HEK293 (cell line): ENCODE measurements around the gene WFS1.

Source experiments
- HOXC10 ChIP-seq: sonication (generic); formaldehyde crosslinking; IDR thresholded peaks from 2 replicates; pipeline ENCODE4 v1.8.1; 2023; ENCODE audit warnings: mild to moderate bottlenecking, missing genetic modification reagents
- ZFP41 ChIP-seq: fragments of 450-650 bp; formaldehyde crosslinking; IDR thresholded peaks from 2 replicates; pipeline ENCODE4 v1.5.1; 2016; ENCODE audit warnings: missing biosample characterization, missing genetic modification characterization, borderline replicate concordance
- TF ChIP-seq, protein P1 (sequence below): fragments of 450-650 bp; formaldehyde crosslinking; IDR thresholded peaks from 2 replicates; pipeline ENCODE4 v1.5.1; 2016; ENCODE audit warnings: missing biosample characterization, missing genetic modification characterization
- TF ChIP-seq, protein P2 (sequence below): sonication (generic); formaldehyde crosslinking; IDR thresholded peaks from 2 replicates; pipeline ENCODE4 v1.8.1; 2022; ENCODE audit warnings: mild to moderate bottlenecking, moderate library complexity, missing genetic modification reagents

DNA sequence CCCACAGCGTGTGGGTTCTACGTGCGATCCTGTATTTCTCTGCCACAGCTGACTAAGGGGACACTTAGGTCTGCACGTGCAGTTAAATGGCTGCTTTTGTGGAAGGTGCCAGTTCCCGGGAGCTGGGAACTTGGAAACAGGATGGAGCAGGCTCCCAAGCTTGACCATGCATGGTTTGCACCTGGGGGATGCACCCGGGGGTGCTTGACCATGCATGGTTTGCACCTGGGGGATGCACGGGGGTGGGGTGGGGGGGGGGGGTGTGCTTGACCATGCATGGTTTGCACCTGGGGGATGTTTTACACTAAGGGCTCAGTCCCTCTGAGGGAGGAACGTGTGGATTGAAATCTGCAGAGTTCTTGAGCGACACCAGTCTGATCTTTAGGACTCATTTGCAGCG lies 5.7 kb downstream of the WFS1 start:
- TF ChIP-seq HOXC10 (CRISPR knock-in tag) (no peak), ZFP41 (tag by site-specific recombination) (no peak)
- TF ChIP-seq, protein P1, sequence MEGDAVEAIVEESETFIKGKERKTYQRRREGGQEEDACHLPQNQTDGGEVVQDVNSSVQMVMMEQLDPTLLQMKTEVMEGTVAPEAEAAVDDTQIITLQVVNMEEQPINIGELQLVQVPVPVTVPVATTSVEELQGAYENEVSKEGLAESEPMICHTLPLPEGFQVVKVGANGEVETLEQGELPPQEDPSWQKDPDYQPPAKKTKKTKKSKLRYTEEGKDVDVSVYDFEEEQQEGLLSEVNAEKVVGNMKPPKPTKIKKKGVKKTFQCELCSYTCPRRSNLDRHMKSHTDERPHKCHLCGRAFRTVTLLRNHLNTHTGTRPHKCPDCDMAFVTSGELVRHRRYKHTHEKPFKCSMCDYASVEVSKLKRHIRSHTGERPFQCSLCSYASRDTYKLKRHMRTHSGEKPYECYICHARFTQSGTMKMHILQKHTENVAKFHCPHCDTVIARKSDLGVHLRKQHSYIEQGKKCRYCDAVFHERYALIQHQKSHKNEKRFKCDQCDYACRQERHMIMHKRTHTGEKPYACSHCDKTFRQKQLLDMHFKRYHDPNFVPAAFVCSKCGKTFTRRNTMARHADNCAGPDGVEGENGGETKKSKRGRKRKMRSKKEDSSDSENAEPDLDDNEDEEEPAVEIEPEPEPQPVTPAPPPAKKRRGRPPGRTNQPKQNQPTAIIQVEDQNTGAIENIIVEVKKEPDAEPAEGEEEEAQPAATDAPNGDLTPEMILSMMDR (tag by site-specific recombination) = no peak
- TF ChIP-seq, protein P2, sequence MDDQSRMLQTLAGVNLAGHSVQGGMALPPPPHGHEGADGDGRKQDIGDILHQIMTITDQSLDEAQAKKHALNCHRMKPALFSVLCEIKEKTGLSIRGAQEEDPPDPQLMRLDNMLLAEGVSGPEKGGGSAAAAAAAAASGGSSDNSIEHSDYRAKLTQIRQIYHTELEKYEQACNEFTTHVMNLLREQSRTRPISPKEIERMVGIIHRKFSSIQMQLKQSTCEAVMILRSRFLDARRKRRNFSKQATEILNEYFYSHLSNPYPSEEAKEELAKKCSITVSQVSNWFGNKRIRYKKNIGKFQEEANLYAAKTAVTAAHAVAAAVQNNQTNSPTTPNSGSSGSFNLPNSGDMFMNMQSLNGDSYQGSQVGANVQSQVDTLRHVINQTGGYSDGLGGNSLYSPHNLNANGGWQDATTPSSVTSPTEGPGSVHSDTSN (CRISPR knock-in tag) = no peak
